Measurements from ENCODE around the gene KRTAP4-4.
"Not testable (repeated sequence)": the region's sequence is repeated elsewhere in the genome, so short reads cannot be mapped to it uniquely, and the experiment has no call there.

KRTAP4-4 gene

GRCh38 chr17:41160648-41161047, at the start of gene KRTAP4-4:
Gene KRTAP4-4, minus strand, starts transcription at chr17:41160748. Its CDS starts 57 bp downstream, at chr17:41160691.
- DNase-seq (ENCODE audit: low spot score), result no peak

- DNase-seq (ENCODE audit: low spot score), result no peak
These were observed 39.0 kb upstream of the KRTAP4-4 start for GRCh38 chr17:41199421-41200078.

DNA sequence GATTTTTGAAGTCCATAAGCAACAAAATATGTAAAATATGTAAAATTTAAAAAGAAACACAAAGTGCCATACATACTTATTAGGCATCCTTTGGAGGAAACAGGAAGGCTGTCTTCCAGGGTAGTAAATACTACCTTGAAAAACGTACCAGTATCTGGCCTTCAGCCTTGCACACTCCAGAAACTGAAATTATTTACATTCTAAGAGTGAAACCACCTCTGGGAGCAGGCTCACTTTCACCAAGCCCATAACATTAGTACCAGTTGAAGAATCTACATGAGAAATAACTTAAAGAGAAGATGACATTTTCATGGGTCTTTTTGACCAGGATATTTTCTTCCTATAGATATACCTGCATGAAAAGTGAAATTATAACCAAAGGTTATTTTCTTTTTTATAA, 35.5 kb upstream of the KRTAP4-4 start:
- DNase-seq (ENCODE audit: low spot score), result no peak

DNA sequence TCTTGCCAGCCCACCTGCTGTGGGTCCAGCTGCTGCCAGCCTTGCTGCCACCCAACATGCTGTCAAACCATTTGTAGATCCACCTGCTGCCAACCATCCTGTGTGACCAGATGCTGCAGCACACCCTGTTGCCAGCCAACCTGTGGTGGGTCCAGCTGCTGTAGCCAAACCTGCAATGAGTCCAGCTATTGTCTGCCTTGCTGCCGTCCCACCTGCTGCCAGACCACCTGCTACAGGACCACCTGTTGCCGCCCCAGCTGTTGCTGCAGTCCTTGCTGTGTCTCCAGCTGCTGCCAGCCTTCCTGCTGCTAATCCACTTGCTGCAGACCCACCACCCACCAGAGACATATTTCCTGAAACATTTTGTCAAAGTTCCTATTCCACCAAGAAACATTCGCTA, 29.8 kb upstream of the KRTAP4-4 start:
- no peak for DNase-seq (ENCODE audit: low spot score)

- not testable (repeated sequence) for DNase-seq (ENCODE audit: low spot score)
These were observed 29.3 kb upstream of the KRTAP4-4 start, which contains the start of gene KRTAP9-1 for GRCh38 chr17:41189837-41190318. Gene KRTAP9-1, plus strand, starts transcription at chr17:41189887. Its CDS starts 0 bp downstream, at chr17:41189887.

DNA sequence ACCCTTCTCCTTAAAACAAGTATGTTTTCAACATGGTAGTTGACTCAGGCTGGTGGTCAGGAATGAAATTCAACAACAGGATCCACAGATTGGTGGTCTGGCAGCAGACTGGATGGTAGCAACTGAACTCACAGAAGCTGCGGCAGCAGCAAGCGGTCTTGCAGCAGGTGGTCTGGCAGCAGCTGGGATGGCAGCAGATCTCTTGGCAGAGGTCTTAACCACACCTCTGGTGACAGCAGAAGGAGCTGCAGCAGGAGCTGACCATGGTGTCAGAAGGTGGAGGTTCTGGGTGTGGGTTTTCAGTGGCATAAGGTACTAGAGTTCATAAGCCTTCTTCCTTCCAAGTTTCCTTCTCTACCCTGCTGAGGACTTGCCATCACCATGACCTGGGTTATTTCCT, 26.3 kb upstream of the KRTAP4-4 start:
- DNase-seq (ENCODE audit: low spot score), result no peak

DNA sequence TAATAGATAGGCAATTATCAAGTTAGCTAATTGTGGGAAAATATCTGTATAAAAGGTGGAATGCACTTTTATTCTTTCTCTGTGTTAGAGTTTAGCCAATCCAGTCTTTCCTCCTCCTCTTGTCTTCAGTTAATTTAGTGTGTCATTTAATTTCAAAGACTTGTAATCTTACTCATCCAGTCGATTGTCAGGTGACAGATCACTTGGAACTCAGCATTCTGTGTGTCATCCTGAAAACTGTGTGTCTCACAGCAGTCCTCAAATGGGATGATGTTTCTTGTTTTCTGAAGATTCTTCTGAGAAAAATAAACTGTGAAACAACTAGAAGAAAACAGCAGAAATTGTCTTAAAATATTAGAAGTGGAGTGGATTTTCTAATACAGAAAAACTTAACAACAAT, 24.5 kb upstream of the KRTAP4-4 start:
- no peak for DNase-seq (ENCODE audit: low spot score)

GRCh38 chr17:41184480-41184961, 24.0 kb upstream of the KRTAP4-4 start, which contains the start of gene KRTAP4-1:
Gene KRTAP4-1, minus strand, starts transcription at chr17:41184911. Its CDS starts 57 bp downstream, at chr17:41184854.
- no peak for DNase-seq (ENCODE audit: low spot score)

DNA sequence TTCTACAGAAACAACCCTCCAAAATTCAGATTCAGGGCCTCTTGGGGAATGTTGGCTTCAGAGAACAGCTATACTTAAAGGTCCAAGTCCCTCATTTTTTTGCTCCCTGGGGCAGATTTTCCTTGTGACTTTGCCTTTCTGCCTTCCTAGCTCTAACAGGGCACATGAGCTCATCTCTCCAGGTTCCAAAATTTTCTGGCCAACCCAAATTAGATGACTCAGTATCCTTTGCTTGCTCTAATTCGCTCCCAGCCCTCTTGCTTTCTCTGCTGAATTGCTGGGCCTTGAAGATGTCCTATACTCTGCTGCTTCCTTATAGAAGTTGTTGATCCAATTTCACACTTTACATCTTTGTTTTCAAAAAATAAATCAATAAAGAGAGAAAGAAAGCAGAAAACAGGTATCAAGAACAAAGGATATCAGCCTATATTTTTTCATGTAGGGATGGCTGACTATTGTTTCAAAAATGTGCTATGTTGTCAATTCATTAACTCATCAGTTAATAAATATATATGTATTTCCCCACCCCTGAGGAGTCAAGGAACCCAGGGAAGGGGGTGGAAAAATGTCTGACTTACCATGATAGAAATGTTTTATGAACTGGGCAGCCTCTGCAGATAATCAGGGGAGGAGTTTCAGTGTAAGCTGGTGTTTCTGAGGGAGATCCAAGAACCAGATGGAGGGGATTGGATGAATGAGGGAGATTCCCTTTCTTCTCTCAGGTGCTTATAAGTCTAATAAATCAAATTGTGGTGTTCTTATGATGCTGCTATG, 18.5 kb upstream of the KRTAP4-4 start:
- no peak for DNase-seq (ENCODE audit: low spot score)

DNA sequence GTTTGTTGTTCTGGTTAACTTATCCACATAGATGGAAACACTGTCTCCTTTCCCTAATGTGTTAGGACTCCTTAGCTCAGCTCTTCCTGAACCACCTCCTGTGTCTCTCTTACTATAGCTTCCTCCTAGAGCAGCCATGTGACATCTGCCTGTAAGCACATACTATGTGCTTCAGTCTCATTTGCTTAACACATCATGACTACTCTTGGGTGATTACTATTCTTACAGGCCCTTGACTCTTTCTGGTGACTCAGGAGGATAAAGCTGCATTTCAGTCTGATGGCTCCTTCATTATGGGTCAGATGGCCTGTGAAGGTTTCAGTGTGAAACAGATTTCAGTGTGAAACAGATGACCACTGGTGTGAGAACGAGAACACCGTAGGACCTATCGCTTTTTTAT, 17.8 kb upstream of the KRTAP4-4 start:
- DNase-seq (ENCODE audit: low spot score), result no peak

DNA sequence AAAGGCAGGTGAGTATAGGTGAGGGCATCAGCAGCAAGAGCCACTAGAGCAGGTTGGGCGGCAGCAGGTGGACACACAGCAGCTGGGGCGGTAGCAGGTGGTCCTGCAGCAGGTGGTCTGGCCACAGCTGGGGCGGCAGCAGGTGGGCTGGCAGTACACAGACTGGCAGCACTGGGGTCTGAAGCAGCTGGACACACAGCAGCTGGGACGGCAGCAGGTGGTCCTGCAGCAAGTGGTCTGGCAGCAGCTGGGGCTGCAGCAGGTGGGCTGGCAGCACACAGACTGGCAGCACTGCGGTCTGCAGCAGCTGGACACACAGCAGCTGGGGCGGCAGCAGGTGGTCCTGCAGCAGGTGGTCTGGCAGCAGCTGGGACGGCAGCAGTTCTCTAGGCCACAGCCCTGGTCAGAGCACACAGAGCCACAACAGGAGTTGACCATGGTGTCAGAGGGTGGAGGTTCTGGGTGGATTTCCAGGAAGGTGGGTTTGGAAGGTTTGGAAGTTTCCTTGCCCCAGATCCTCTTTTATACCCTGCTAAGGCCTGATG, 17.3 kb upstream of the KRTAP4-4 start, which contains the start of gene KRTAP4-2:
Gene KRTAP4-2 (minus strand): TSS at position 495 of the 545 bp plus-strand sequence. CDS start 57 bp downstream, at position 438.
- no peak for DNase-seq (ENCODE audit: low spot score)

- no peak for DNase-seq (ENCODE audit: low spot score)
These were observed 16.3 kb upstream of the KRTAP4-4 start for GRCh38 chr17:41176744-41177387.

DNA sequence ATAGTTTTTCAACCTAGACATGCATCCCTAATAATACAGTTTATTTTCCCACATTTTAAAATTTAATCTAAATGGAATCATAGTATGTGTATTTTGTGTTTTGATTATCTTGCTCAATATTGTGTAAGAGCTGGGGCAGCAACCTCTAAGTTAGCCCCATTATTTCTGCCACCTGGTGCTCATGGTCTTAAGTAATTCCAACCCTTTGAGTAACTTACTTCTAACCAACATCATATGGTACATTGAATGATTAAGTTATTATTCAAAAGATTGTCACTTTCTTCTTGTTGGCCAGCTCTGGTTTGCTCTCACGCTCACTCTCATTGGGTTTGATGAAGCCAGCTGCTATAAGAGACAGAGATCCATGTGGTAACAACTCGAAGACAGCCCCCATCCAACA, 11.3 kb upstream of the KRTAP4-4 start:
- no peak for DNase-seq (ENCODE audit: low spot score)

DNA sequence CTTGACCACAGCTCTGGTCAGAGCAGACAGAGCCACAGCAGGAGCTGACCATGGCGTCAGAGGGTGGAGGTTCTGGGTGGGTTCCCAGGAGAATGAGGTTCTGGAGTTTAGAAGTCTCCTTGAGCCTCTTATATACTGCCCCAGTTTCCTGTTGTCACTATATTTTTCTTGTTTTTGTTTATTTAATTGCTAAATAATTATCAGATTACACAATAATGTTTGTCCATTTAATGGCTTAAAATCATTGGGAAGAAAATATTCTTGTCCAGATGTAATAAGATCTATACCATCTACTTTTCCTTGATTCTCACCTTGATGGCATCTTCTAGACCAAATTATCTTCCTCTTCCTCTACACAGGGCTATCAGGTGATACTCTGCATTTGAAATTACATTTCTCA, 7.6 kb upstream of the KRTAP4-4 start, which contains the start of gene KRTAP4-3:
Gene KRTAP4-3 (minus strand): TSS at position 101 of the 400 bp plus-strand sequence. CDS start 49 bp downstream, at position 52.
- no peak for DNase-seq (ENCODE audit: low spot score)

DNA sequence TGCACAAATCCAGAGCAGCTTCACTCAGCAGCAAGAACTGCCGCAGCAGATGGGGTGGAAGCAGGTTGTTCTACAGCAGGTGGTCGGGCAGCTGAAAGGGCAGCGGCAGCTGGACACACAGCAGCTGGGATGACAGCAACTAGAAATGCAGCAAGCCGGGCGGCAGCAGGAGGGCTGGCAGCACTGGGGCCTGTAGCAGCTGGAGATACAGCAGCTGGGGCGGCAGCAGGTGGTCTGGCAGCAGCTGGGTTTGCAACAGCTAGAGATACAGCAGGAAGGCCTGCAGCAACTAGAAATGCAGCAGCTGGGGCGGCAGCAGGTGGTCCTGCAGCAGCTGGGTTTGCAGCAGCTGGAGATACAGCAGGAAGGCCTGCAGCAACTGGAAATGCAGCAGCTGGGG, 7.0 kb upstream of the KRTAP4-4 start:
- DNase-seq (ENCODE audit: low spot score), result no peak

GRCh38 chr17:41163828-41164227, 3.3 kb upstream of the KRTAP4-4 start:
- DNase-seq (ENCODE audit: low spot score), result no peak

GRCh38 chr17:41160190-41160589, 358 bp downstream of the KRTAP4-4 start:
- not testable (repeated sequence) for DNase-seq (ENCODE audit: low spot score)

DNA sequence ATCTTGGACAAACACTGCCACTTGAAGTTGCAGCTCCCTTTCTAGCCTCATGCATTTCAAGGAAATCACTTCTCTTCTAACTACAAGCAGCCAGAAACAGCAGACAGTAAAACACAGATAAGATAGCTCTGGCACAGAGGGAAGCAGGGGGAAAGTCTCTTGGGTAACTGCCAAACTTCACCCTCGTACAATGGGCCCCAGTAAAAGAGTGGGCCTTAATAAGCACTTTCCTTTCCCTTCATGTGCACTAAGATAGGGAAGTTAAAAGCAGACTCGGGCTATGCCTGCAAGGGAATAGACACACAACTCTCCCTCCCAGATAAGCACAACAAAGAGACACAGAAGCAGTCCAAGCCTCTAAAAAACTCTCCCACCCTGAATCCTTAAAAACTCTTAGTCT, 6.7 kb downstream of the KRTAP4-4 start:
- no peak for DNase-seq (ENCODE audit: low spot score)

- no peak for DNase-seq (ENCODE audit: low spot score)
These were observed 9.0 kb downstream of the KRTAP4-4 start for GRCh38 chr17:41151525-41151924.

- DNase-seq (ENCODE audit: low spot score), result no peak
These were observed 10.5 kb downstream of the KRTAP4-4 start for GRCh38 chr17:41150026-41150425.

DNA sequence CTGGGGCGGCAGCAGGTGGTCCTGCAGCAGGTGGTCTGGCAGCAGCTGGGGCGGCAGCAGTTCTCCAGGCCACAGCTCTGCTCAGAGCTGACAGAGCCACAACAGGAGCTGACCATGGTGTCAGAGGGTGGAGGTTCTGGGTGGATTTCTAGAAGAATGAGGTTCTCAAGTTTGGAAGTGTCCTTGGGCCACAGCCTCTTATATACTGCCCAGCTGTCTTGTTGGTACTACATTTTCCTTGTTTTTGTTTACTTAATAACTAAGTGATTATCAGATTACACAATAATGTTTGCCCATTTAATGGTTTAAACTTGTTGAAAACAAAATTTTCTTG, 10.9 kb downstream of the KRTAP4-4 start, which contains the start of gene KRTAP4-5:
Gene KRTAP4-5 (minus strand): TSS at position 174 of the 334 bp plus-strand sequence. CDS start 58 bp downstream, at position 116.
- no peak for DNase-seq (ENCODE audit: low spot score)

All from HuH-7 (cell line).